Sigmoid colon (tissue), 3 donors: Measurements from ENCODE around the gene PASD1.

Experiments
- CTCF ChIP-seq, 4 experiments: fragments of 450-650 bp in 3 of 4; fragments of 200-600 bp in 1 of 4; IDR thresholded peaks; one replicate each; pipeline ENCODE4 v1.5.1; 2016 to 2019; ENCODE audit warnings: antibody characterized with exemption in 4 of 4, mild to moderate bottlenecking in 3 of 4, moderate library complexity in 2 of 4
- POLR2A ChIP-seq, 2 donors: fragments of 450-650 bp; IDR thresholded peaks; one replicate each; pipeline ENCODE4 v1.6.1; 2016; ENCODE audit warnings: antibody characterized with exemption in 2 of 2, mild to moderate bottlenecking in 2 of 2, moderate library complexity in 2 of 2

- no peak for TF ChIP-seq CTCF (IDR thresholded peaks at IDR 0.05)
- no peak for TF ChIP-seq POLR2A (IDR thresholded peaks at IDR 0.05)
These were observed 161.8 kb downstream of the PASD1 start for GRCh38 chrX:151725338-151725614.
